EH (cell line): ENCODE measurements around the gene GFAP.

Source experiments
- DNase-seq: peaks from one replicate; pipeline ENCODE4 v3.0.0-alpha.2; 2015; ENCODE audit warnings: low read depth

The GFAP gene

GRCh38 chr17:44863061-44863918, 52.0 kb downstream of the GFAP start:
- no peak for DNase-seq

DNA sequence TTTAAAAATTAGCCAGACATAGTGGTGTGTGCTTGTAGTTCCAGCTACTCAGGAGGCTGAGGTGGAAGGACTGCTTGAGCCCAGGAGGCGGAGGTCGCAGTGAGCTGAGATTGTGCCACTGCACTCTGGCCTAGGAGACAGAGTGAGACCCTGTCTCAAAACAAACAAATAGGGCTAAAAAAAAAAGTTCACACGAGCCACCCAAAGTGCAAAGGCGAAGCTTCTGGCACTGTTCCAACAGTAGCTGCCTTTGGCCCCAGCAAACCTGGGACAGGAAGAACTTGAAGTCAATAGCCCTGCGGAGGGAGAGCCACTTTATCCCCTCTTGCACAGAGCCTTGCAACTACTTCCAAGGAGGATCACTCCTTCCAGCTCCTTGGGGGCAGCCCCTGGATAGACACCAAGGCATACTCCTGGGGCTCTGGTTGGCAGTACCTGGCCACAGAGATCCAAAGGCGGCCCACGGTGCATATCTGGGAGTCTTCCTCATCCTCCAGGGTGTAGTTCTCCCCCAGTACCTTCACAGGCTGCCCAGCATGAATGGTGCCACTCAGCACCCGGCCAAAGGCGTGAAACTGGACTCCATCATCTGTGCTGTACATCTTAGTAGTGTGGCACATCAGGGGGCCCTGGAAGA, 52.9 kb downstream of the GFAP start:
- no peak for DNase-seq

GRCh38 chr17:44859701-44860100, 55.6 kb downstream of the GFAP start:
- DNase-seq, result no peak

- no peak for DNase-seq
These were observed 61.1 kb downstream of the GFAP start for GRCh38 chr17:44854192-44854591.
